ENCODE data around the gene DELE1.

- TF ChIP-seq POLR2A (IDR thresholded peaks at IDR 0.05) (no peak), CTCF (IDR thresholded peaks at IDR 0.05) (peak in 3 of 6 experiments; percentile 9 to 25 (median 18))
These were observed 34.3 kb upstream of the DELE1 start for GRCh38 chr5:141889282-141889871.
